ENCODE data around the gene SLC19A2. TPM values are rescaled to one million over a fixed set of nuclear protein-coding genes. Genes with fewer than 3 reads are reported as not detected.

SLC19A2 gene
- total and polyA plus RNA-seq, 2 of the 13 experiments (the other 11 are each of a cell fraction or from before 2014, with no cell fraction given): 30.4 to 56.0 TPM

- no peaks in the 10 kb centered on the region for H3K9me3 ChIP-seq (ENCODE audit: low read length)
- peaks cover 21 to 75% of the 10 kb centered on the region in 2 experiments for H3K36me3 ChIP-seq (replicated peaks in 1 of 2; ENCODE audit: control insufficient read depth in 1 of 2, insufficient read depth in 2 of 2, low read length in 2 of 2)
- in situ Hi-C loops (cut with HindIII; ENCODE audit: extremely low pct_ligation_motif_present, low pct_unique_long_range_greater_than_20kb): no loop called here
- H3K27me3 ChIP-seq (ENCODE audit: control insufficient read depth in 1 of 2, insufficient read depth in 2 of 2, low read length in 2 of 2): no peaks in the 10 kb centered on the region; a peak in 1 of 5 replicates
- H3K4me3 ChIP-seq (replicated peaks in 1 of 3; ENCODE audit: insufficient read depth in 1 of 3, low read depth in 2 of 3, low read length in 3 of 3): no peak overlapping the region
- no TSS peak for BruUV-seq (replicated peaks)
- H3K4me1 ChIP-seq (ENCODE audit: insufficient read depth, low read length): peaks cover 25% of the 10 kb centered on the region
- ATAC-seq (peak; percentile 67), DNase-seq (ENCODE audit: low spot score) (no peak), FAIRE-seq (peak; percentile 52)
- H3K79me2 ChIP-seq (ENCODE audit: insufficient read depth, low read length): no peaks in the 10 kb centered on the region
- H3K9ac ChIP-seq (ENCODE audit: insufficient read depth, low read depth, low read length): no peak overlapping the region
- no peak overlapping the region for H2AFZ ChIP-seq (ENCODE audit: low read length)
- no peaks in the 10 kb centered on the region; the same call in 1 of the 2 replicates for H4K20me1 ChIP-seq (ENCODE audit: insufficient read depth, low read length)
- no peak overlapping the region for H3K27ac ChIP-seq (ENCODE audit: extremely low read length, insufficient read depth, low read length)
- H3K4me2 ChIP-seq (ENCODE audit: low read depth, low read length): no peak overlapping the region
- ChIA-PET POLR2A (interaction anchor here (1.1 to 2.1 kb wide), 3 partner anchors 13 to 38 kb away, joined by 3 to 6 read pairs (median 5); partner anchors contain the start of gene SLC19A2), CTCF (ENCODE audit: low intra/inter-chr PET ratio, low total read pairs) (no interaction called here)
- peak; percentile 65 for TF ChIP-seq CEBPG (CRISPR knock-in tag; IDR thresholded peaks at IDR 0.05)
- TF ChIP-seq CEBPB (IDR thresholded peaks at IDR 0.05; ENCODE audit: borderline replicate concordance, low read depth, low read length): peak; percentile 56; the same call in 1 of the 2 replicates
- 0 out of 2 replicates have a peak, but pooled peaks have one; percentile 31 for TF ChIP-seq GATAD2A (CRISPR knock-in tag; IDR thresholded peaks at IDR 0.05)
- TF ChIP-seq RBM22 (optimal IDR thresholded peaks at IDR 0.05; ENCODE audit: low read length): peak; percentile 69
- no peak for TF ChIP-seq RARG (CRISPR knock-in tag; IDR thresholded peaks at IDR 0.05; ENCODE audit: low read depth)
- TF ChIP-seq NR2F6 (IDR thresholded peaks at IDR 0.05): 0 out of 2 replicates have a peak, but pooled peaks have one; percentile 15
- TF ChIP-seq NR2F6 (CRISPR knock-in tag; IDR thresholded peaks at IDR 0.05): no peak
- TF ChIP-seq, protein P1, sequence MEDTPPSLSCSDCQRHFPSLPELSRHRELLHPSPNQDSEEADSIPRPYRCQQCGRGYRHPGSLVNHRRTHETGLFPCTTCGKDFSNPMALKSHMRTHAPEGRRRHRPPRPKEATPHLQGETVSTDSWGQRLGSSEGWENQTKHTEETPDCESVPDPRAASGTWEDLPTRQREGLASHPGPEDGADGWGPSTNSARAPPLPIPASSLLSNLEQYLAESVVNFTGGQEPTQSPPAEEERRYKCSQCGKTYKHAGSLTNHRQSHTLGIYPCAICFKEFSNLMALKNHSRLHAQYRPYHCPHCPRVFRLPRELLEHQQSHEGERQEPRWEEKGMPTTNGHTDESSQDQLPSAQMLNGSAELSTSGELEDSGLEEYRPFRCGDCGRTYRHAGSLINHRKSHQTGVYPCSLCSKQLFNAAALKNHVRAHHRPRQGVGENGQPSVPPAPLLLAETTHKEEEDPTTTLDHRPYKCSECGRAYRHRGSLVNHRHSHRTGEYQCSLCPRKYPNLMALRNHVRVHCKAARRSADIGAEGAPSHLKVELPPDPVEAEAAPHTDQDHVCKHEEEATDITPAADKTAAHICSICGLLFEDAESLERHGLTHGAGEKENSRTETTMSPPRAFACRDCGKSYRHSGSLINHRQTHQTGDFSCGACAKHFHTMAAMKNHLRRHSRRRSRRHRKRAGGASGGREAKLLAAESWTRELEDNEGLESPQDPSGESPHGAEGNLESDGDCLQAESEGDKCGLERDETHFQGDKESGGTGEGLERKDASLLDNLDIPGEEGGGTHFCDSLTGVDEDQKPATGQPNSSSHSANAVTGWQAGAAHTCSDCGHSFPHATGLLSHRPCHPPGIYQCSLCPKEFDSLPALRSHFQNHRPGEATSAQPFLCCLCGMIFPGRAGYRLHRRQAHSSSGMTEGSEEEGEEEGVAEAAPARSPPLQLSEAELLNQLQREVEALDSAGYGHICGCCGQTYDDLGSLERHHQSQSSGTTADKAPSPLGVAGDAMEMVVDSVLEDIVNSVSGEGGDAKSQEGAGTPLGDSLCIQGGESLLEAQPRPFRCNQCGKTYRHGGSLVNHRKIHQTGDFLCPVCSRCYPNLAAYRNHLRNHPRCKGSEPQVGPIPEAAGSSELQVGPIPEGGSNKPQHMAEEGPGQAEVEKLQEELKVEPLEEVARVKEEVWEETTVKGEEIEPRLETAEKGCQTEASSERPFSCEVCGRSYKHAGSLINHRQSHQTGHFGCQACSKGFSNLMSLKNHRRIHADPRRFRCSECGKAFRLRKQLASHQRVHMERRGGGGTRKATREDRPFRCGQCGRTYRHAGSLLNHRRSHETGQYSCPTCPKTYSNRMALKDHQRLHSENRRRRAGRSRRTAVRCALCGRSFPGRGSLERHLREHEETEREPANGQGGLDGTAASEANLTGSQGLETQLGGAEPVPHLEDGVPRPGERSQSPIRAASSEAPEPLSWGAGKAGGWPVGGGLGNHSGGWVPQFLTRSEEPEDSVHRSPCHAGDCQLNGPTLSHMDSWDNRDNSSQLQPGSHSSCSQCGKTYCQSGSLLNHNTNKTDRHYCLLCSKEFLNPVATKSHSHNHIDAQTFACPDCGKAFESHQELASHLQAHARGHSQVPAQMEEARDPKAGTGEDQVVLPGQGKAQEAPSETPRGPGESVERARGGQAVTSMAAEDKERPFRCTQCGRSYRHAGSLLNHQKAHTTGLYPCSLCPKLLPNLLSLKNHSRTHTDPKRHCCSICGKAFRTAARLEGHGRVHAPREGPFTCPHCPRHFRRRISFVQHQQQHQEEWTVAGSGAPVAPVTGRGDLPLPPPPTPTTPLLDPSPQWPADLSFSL (CRISPR knock-in tag; IDR thresholded peaks at IDR 0.05): no peak
- 0 out of 2 replicates have a peak, but pooled peaks have one; percentile 16 for TF ChIP-seq ZFY (CRISPR knock-in tag; IDR thresholded peaks at IDR 0.05)
- TF ChIP-seq NBN (conservative IDR thresholded peaks at IDR 0.05): no peak
- intact Hi-C loops (cut with micrococcal nuclease; ENCODE audit: unreplicated experiment): loop anchor here (5.0 kb wide), 1 partner anchor 37 kb away; the partner anchor contains the start of gene SLC19A2
Observed at GRCh38 chr1:169523904-169524303, 38.2 kb upstream of the SLC19A2 start.

Measured in HepG2 (cell line).